HG03571 (cell line): ENCODE data around the gene NISCH.

Experiments
- ATAC-seq: cut with Tn5 transposase; IDR thresholded peaks from one replicate; pipeline ENCODE4 v1.9.1; 2021; ENCODE audit not compliant: unreplicated experiment

The NISCH gene

DNA sequence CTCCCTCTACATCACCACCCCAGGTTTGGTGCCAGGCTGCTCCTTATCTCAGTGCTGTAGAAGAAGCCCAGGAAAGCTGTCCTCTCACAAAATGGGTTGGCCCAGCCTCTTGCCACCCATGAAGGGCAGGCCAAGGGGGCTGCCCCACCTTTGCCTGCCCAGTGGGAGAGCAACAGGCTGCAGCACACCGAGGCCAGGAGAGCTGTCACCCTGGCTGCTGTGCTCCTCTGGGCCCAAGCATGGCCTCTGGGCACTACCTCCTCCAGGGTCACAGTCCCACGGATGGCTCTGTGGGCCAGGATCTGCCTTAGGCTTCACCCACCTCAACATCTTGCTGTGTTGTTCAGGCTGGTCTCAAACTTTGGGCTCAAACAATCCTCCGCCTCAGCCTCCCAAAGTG, 33.3 kb downstream of the NISCH start:
- no peak for ATAC-seq

DNA sequence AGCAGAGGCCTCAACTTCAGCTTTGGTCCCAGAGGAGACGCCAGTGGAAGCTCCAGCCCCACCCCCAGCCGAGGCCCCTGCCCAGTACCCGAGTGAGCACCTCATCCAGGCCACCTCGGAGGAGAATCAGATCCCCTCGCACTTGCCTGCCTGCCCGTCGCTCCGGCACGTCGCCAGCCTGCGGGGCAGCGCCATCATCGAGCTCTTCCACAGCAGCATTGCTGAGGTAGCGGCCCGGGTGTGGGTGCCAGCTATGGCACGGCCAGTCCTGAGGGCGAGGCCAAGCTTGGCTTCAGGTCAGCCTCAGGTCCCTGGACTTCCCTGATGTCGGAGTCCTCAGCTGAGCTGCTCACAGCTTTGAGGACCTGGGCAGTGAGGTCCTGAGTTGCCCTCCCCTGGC, 34.0 kb downstream of the NISCH start:
- no peak for ATAC-seq

DNA sequence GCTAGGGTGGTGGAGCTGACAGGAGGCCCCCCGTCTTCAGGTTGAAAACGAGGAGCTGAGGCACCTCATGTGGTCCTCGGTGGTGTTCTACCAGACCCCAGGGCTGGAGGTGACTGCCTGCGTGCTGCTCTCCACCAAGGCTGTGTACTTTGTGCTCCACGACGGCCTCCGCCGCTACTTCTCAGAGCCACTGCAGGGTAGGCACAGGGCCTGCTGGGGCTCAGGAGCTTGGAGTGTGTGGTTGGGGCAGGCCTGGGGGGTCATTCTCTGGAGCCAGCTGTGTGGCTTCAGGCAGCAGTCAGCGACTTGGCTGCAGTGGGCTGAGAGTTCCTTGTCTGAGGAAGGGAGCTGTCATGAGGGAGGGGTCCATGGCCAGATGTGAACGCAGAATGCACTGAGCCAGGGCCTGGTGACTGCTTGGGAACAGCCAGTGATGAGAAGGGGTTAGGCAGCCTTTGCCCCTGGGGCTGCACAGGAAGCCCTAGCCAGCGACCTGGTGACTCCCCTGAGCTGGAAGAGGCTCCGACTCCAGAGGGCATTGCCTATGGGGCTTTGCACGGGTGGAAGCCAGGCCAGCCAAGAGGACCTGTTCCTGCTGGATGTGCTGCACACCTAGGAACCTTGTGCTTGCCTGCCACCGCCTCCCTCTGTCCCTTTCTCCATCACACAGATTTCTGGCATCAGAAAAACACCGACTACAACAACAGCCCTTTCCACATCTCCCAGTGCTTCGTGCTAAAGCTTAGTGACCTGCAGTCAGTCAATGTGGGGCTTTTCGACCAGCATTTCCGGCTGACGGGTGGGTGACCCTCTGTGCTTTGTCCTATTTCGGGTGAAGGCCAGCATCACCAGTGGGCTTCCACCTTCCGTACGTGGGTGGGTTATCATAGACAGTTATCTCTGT, 34.9 kb downstream of the NISCH start:
- no peak for ATAC-seq

DNA sequence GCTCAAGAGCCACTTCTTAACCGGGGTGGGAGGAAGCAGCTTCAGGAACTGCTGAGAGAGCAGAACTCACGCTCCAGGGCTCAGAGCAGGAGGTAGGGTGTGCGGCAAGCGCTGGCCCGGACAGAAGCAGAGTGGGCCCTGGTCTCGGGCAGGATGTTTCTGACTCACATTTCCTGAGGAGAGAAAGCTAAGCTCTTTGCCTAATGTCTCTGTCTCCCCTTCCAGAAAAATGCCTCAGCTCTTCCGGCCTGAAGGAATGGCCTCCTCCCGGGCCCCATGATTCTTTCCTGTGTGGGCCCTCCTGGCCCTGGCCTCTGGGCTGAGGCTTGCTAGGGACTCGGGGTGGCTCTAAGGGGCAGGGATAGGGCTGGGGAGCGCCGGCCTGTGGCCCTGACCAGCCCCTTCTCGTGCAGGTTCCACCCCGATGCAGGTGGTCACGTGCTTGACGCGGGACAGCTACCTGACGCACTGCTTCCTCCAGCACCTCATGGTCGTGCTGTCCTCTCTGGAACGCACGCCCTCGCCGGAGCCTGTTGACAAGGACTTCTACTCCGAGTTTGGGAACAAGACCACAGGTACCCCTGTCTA, 35.6 kb downstream of the NISCH start:
- ATAC-seq: no peak

DNA sequence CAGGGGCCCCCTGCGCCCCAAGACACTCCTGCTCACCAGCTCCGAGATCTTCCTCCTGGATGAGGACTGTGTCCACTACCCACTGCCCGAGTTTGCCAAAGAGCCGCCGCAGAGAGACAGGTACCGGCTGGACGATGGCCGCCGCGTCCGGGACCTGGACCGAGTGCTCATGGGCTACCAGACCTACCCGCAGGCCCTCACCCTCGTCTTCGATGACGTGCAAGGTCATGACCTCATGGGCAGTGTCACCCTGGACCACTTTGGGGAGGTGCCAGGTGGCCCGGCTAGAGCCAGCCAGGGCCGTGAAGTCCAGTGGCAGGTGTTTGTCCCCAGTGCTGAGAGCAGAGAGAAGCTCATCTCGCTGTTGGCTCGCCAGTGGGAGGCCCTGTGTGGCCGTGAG, 36.7 kb downstream of the NISCH start:
- no peak for ATAC-seq

DNA sequence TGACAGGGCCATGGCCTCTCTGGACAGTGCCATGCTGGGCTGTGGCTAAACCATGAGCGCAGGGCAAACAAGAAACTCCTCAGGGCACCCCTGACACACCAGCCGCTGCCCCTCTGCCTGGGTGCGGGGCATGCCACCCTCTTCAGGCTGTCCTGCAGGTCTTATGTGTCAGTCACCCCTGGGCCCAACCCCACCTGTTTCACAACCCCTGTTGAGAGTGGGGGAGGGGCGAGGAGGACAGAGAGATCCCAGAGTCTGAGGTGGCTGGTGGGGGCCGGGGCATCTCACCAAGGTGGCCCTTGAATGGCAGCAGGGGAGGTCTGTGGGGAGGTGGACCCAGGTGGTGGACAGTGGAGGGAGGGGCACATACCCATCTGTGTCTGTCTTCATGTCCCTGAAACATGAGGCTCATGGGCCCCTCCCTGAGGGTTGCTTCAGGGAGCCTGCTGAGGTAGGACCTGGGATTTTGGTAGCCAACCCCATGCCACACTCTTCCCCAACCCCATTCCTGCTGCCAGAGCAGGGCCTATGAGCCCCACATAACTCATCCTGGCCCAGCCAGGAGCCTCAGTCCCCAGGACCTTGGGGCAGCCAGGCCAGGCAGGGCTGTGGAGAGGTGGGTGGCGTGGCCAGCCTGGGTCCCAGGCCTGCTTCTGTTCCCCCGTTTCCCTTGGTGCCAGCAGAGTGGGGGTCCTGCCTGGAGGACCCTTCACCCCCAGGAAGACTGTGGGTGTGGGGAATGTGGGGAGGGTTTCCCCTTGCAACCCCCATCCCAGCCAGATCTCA, 38.0 kb downstream of the NISCH start:
- ATAC-seq: no peak

DNA sequence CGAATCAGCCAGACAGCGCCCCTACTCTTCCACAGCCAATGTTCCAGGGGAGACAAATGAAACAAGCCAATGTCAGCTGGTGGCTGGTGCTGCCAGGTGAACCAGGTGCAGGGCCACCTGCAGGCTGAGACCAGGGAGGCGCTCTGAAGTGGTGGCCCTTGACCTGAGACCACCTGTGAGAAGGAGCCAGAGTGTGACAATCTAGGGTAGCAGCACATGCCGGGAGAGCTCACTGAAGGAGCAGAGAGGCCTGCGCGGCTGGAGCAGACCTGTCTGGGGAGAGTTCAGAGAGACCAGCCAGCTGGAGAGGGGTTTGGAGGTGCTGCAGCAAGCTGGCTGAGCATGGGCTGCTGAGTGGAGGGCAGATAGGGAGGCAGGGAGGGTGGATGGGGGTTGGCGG, 39.0 kb downstream of the NISCH start:
- no peak for ATAC-seq

DNA sequence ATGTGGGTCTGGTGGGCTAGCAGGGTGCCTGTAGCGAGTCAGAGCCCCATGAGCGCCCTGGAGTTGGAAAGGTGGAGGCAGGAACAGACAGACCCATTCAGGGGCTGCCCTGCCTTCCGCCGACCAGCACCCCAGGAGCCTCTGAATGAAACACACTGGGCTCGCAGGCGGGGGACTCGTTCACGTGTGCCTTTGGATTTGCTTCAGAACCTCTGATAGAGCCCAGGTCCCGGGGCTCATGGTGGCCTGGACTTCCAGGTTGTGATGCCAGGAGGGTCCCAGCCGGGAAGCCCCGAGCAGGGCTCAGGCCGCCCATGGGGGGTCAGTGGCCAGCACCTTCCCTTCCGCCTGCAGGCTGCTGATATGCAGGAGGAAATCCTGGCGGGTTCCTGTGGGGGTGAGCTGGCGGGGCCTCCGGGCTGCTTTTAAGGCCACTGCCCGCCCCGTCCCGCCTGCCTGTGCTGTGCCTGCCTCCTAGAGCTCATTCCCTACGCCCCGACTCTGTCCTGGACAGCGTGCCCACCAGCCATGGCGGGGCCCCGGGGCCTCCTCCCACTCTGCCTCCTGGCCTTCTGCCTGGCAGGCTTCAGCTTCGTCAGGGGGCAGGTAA, 39.6 kb downstream of the NISCH start, which contains the start of gene STAB1:
TSS of gene STAB1 (plus strand) at position 453 of the 610 bp plus-strand sequence. CDS start at position 529, 76 bp downstream.
- no peak for ATAC-seq

DNA sequence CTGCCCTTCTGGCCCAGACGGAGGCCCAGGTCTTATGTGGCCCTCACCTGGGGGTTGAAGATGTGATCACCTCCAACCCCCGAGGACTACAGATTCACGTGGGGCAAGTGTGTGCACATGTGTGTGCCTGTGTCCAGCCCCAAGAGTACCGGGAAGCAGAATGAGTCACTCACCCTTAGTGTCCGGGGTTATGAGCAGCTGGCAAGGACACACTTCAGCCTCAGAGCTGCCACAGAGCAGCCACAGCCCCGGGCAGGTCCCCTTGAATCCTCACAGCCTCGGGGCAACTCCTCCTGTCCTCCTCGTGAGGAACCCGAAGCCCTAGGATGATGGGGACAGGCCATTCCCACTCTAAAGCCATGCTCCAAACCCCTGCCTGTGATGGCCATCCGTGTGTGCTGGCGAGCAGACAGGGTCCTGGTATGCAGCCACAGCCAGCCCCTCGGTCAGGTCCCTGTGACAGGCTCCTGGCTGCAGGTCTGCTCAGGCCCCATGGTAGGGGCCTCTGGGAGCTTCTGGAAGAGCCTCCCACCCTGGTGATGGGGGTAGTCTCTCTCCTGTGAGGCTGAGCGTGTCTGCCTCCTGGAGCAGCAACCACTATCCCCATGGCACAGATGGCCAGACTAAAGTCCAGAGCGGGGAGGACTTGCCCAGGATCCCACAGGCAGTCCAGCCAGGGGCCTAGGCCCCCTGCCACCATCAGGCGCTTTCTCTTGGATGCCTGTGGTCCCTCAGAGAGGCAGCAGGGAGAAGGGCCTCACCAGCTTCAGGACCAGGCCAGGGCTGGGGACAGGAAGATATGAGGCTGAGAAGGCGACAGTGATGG, 40.6 kb downstream of the NISCH start:
- no peak for ATAC-seq

DNA sequence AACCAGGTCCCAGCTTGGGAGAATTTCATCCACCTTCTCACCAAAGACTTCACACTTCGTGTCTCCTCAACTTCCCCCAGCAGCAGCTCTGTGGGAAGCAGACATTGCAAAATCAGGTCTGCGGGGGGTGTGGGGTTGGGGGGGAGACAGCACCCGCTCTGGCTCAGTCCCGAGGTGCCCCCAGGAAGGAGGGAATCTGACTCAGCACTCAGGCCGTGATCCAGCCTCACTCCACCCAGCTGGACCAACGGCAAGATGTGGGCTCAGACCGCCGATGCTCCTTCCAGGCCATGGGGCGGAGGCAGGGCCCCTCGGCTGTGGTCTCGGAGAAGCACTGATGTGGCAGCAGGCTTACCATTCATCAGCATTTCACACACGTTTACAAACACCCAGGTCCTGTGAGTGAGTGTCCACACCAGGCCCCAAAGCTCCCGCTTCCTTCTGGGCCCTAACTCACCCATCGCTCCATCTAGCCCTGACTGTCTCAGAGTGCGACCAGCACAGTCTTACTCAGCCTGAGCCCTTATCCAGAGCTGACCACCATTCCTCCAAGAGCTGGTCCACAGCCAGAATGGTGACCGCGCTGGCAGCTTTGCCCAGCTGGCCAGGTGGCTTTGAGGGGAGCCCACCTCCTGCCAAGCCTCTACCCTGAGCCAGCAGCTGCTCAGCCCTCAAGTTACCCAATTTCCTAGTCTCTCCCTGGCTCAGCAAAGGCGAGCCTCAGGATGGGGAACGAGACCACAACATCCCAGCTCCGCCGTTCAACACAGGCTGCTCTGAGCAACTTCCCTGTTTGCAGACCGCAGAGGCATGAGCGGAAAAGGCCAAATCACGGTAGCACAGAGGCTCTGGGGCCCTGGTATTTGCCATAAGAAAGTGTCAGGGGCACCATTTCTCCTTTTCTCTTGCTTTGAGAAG, 43.0 kb downstream of the NISCH start:
- ATAC-seq: no peak

DNA sequence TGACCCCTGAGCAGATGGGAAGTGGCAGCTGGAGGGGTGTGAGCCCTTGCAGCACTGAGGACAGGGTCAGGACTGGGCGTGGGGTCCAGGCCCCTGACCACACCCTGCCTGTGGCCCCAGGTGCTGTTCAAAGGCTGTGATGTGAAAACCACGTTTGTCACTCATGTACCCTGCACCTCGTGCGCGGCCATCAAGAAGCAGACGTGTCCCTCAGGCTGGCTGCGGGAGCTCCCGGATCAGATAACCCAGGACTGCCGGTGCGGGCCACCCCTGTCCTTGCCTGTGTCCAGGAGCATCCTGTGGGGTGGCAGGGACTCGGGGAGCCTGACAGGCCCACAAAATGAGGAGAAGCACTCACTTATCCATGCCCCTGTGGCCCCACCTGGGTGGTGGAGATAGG, 45.6 kb downstream of the NISCH start:
- no peak for ATAC-seq

DNA sequence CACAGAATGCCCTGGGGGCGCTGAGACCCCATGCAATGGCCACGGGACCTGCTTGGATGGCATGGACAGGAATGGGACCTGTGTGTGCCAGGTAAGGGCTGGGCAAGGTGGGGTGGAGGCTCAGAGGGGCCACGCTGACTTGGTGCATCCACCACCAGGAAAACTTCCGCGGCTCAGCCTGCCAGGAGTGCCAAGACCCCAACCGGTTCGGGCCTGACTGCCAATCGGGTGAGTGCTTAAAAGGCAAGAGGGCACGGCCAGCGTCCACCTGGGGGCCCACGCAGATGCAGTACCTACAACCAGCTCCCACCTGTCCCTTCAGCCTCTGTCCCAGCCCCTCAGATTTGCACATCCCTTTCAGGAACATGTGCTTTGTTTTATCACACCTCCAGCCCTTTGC, 46.6 kb downstream of the NISCH start:
- ATAC-seq: no peak

DNA sequence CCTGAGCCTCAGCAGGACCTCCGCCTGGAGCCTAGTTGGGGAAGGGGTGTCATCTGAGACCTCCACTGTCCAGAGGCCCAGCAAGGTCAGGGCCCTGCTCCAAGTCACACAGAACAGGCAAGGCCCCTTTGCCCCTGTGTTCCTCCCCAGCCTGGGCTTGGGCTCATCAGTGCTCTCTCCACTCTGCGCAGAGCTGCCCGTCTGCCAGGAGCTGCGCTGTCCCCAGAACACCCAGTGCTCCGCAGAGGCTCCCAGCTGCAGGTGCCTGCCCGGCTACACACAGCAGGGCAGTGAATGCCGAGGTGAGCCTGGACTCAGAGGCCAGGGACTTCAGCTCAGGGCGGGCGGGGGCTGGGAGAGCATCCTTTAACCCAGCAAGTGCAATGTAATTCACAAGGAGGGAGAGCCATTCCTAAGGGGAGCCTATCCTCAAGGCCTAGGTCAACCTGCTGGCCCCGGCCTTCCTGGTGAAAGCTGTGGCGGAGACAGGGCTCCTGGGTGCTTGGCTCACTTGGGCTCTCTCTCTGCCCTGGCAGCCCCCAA, 47.5 kb downstream of the NISCH start:
- no peak for ATAC-seq

DNA sequence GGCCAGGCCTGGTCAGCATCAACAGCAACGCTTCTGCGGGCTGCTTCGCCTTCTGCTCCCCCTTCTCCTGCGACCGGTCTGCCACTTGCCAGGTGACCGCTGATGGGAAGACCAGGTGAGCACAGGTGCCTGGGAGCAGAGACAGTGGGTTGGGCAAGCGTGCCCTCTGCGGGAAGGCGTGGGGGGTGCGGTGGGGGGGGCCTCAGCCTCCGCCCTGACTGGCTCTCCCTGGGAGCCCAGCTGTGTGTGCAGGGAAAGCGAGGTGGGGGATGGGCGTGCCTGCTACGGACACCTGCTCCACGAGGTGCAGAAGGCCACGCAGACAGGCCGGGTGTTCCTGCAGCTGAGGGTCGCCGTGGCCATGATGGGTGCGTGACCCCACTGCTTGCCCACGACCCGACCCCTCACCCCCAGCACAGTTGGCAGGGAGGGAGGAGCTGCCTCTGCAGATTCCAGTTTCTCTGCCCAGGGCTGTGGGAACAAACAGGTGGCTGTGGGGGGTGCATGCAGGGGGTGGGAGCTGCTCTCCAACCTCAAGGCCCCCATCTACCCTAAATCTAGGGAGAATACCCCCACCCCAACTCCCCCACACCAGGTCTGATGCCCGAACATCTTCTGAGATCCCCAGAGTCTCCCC, 48.5 kb downstream of the NISCH start:
- no peak for ATAC-seq

DNA sequence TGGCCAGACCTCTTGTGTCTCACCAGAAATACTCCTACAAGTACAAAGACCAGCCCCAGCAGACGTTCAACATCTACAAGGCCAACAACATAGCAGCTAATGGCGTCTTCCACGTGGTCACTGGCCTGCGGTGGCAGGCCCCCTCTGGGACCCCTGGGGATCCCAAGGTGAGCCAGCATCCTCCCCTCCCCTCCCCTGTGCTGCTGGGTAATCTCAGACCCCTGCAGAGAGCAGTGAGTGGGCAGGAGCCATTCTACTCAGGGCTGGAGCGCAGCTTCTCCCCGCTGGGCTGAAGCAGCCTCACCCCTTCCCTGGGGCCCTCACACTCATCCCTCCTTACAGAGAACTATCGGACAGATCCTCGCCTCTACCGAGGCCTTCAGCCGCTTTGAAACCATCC, 49.6 kb downstream of the NISCH start:
- no peak for ATAC-seq

DNA sequence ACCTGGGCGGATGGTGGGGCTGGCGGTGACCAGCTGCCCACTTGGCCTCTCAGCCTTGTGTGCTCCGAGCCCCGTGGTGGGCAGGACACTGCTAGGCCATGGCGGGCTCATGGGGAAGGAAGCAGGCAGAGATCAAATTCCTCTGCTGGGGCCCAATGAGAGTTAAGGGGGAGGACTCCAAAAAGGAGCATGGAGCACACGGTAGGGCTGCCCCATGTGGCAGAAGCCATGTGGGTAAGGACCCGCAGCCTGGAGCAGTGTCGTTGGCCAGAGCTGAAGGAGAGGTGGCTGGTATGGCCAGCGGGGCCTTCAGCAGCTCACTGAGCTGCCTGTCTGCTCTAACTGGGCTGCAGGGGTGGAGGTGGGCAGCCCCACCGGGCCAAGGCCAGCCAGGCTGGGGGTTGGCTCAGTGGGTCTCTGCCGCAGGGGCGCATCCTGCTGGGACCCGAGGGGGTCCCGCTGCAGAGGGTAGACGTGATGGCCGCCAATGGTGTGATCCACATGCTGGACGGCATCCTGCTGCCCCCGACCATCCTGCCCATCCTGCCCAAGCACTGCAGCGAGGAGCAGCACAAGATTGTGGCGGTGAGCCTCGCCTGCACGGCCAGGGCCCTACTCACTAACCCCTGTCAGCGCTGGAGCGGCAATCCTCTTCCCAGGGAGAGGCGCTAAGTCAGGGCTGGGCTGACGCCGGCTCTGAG, 51.0 kb downstream of the NISCH start:
- ATAC-seq: no peak

DNA sequence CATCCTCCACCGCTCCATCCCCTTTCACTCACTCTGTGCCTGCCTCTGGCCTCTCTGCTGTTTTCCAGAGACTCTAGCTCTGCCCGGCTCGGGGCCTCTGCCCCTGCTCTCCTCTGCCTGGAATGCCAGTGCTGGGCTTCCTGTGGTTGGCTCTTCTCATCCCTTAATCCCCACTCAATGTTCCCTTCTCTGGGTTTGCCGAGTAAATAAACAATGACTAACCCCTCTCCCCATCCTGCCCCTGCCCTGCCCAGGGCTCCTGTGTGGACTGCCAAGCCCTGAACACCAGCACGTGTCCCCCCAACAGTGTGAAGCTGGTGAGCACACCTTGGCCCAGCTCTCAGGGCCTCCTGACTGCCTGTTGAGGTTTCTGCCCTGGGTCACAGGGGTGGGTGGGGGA, 52.0 kb downstream of the NISCH start:
- ATAC-seq: no peak

DNA sequence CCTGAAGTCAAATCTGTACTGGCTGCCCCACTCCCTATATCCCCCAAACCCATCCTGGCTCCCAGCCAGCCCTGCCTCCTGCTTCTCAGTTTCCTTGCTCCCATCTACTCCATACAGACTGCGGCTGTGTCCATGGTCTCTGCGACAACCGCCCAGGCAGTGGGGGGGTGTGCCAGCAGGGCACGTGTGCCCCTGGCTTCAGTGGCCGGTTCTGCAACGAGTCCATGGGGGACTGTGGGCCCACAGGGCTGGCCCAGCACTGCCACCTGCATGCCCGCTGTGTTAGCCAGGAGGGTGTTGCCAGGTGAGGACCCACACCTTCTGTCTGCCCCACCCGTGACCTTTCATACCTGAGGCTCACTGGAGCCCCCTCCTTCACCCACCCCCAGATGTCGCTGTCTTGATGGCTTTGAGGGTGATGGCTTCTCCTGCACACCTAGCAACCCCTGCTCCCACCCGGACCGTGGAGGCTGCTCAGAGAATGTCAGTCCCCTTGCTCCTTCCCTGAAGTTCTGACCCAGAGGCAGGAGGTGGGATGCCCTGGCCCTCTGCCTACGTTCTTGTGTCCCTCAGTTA, 54.4 kb downstream of the NISCH start:
- ATAC-seq: no peak
